ENCODE measurements around the gene PAQR9.

- no peak for TF ChIP-seq ZBTB25 (CRISPR knock-in tag; IDR thresholded peaks at IDR 0.05)
- TF ChIP-seq RFX5 (IDR thresholded peaks at IDR 0.05; ENCODE audit: low read depth, low read length), result no peak
- TF ChIP-seq, protein P1, sequence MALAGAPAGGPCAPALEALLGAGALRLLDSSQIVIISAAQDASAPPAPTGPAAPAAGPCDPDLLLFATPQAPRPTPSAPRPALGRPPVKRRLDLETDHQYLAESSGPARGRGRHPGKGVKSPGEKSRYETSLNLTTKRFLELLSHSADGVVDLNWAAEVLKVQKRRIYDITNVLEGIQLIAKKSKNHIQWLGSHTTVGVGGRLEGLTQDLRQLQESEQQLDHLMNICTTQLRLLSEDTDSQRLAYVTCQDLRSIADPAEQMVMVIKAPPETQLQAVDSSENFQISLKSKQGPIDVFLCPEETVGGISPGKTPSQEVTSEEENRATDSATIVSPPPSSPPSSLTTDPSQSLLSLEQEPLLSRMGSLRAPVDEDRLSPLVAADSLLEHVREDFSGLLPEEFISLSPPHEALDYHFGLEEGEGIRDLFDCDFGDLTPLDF (CRISPR knock-in tag; IDR thresholded peaks at IDR 0.05), result no peak
- TF ChIP-seq, protein P2, sequence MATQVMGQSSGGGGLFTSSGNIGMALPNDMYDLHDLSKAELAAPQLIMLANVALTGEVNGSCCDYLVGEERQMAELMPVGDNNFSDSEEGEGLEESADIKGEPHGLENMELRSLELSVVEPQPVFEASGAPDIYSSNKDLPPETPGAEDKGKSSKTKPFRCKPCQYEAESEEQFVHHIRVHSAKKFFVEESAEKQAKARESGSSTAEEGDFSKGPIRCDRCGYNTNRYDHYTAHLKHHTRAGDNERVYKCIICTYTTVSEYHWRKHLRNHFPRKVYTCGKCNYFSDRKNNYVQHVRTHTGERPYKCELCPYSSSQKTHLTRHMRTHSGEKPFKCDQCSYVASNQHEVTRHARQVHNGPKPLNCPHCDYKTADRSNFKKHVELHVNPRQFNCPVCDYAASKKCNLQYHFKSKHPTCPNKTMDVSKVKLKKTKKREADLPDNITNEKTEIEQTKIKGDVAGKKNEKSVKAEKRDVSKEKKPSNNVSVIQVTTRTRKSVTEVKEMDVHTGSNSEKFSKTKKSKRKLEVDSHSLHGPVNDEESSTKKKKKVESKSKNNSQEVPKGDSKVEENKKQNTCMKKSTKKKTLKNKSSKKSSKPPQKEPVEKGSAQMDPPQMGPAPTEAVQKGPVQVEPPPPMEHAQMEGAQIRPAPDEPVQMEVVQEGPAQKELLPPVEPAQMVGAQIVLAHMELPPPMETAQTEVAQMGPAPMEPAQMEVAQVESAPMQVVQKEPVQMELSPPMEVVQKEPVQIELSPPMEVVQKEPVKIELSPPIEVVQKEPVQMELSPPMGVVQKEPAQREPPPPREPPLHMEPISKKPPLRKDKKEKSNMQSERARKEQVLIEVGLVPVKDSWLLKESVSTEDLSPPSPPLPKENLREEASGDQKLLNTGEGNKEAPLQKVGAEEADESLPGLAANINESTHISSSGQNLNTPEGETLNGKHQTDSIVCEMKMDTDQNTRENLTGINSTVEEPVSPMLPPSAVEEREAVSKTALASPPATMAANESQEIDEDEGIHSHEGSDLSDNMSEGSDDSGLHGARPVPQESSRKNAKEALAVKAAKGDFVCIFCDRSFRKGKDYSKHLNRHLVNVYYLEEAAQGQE (IDR thresholded peaks at IDR 0.05; ENCODE audit: borderline replicate concordance in 1 of 2, low read depth in 1 of 2, low read length in 2 of 2), result no peak
- TF ChIP-seq POLR2A (IDR thresholded peaks at IDR 0.05; ENCODE audit: insufficient read depth in 1 of 2, low read depth in 2 of 2, low read length in 2 of 2), result no peak; a peak in 1 of 4 replicates
- no peak for TF ChIP-seq FOXM1 (CRISPR knock-in tag; IDR thresholded peaks at IDR 0.05)
- TF ChIP-seq FUBP1 (CRISPR knock-in tag; IDR thresholded peaks at IDR 0.05; ENCODE audit: borderline replicate concordance), result no peak
- TF ChIP-seq SMC3 (IDR thresholded peaks at IDR 0.05; ENCODE audit: low read length), result no peak
- no peak for TF ChIP-seq YY1 (IDR thresholded peaks at IDR 0.05; ENCODE audit: insufficient read depth, insufficient replicate concordance, low read depth, low read length)
- TF ChIP-seq, protein P3, sequence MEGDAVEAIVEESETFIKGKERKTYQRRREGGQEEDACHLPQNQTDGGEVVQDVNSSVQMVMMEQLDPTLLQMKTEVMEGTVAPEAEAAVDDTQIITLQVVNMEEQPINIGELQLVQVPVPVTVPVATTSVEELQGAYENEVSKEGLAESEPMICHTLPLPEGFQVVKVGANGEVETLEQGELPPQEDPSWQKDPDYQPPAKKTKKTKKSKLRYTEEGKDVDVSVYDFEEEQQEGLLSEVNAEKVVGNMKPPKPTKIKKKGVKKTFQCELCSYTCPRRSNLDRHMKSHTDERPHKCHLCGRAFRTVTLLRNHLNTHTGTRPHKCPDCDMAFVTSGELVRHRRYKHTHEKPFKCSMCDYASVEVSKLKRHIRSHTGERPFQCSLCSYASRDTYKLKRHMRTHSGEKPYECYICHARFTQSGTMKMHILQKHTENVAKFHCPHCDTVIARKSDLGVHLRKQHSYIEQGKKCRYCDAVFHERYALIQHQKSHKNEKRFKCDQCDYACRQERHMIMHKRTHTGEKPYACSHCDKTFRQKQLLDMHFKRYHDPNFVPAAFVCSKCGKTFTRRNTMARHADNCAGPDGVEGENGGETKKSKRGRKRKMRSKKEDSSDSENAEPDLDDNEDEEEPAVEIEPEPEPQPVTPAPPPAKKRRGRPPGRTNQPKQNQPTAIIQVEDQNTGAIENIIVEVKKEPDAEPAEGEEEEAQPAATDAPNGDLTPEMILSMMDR (CRISPR knock-in tag; IDR thresholded peaks at IDR 0.05), result no peak
- TF ChIP-seq ZNF772 (CRISPR knock-in tag; IDR thresholded peaks at IDR 0.05), result no peak
- TF ChIP-seq HCFC1 (IDR thresholded peaks at IDR 0.05; ENCODE audit: low read depth, low read length), result no peak
- TF ChIP-seq SP5 (CRISPR knock-in tag; IDR thresholded peaks at IDR 0.05; ENCODE audit: borderline replicate concordance, low read depth), result no peak
- TF ChIP-seq, protein P4, sequence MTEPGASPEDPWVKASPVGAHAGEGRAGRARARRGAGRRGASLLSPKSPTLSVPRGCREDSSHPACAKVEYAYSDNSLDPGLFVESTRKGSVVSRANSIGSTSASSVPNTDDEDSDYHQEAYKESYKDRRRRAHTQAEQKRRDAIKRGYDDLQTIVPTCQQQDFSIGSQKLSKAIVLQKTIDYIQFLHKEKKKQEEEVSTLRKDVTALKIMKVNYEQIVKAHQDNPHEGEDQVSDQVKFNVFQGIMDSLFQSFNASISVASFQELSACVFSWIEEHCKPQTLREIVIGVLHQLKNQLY (CRISPR knock-in tag; IDR thresholded peaks at IDR 0.05), result no peak
Measured at GRCh38 chr3:142999881-143000280, 36.4 kb upstream of the PAQR9 start.
